Measurements from ENCODE around the gene MUTYH. TPM values are rescaled to one million over a fixed set of nuclear protein-coding genes. Genes with fewer than 3 reads are reported as not detected.
"Not testable (repeated sequence)": the region's sequence is repeated elsewhere in the genome, so short reads cannot be mapped to it uniquely, and the experiment has no call there.

MUTYH gene
- total RNA-seq, 2 donors from 2014 or later: 30.5 to 63.2 TPM

GRCh38 chr1:45364294-45364693, 24.1 kb upstream of the MUTYH start:
- ATAC-seq (no peak), DNase-seq (ENCODE audit: low spot score) (no peak)
- Mint-ChIP-seq H3K4me3 (no peak overlapping the region), H3K27ac (no peak overlapping the region), H3K36me3 (no peaks in the 10 kb centered on the region), H3K4me1 (ENCODE audit: low read depth in 2 of 2) (peaks cover 4 to 7% of the 10 kb centered on the region in 2 donors), H3K27me3 (no peaks in the 10 kb centered on the region), H3K9me3 (no peaks in the 10 kb centered on the region)

DNA sequence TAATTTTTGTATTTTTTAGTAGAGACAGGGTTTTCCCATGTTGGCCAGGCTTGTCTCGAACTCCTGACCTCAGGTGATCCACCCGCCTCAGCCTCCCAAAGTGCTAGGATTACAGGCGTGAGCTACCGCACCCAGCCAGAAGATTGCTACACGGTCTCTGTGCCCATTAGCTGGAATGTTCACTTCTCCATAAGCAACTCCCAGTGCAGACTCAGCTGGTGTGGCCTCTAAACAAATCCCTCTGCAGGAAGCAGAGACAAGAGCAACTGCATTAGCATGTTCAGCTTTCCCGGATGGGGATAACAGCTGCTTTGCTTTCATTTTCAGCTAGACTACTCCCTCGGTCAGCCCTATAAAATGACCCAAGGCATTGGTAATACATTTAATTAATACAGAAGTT, 20.7 kb upstream of the MUTYH start:
- not testable (repeated sequence) for H3K4me1 Mint-ChIP-seq (ENCODE audit: low read depth in 2 of 2); H3K4me3 Mint-ChIP-seq; ATAC-seq; H3K27me3 Mint-ChIP-seq; H3K9me3 Mint-ChIP-seq; H3K27ac Mint-ChIP-seq; H3K36me3 Mint-ChIP-seq; DNase-seq (ENCODE audit: low spot score)

GRCh38 chr1:45359882-45360513, 19.8 kb upstream of the MUTYH start:
- H3K27ac Mint-ChIP-seq: no peak overlapping the region
- H3K27me3 Mint-ChIP-seq: no peaks in the 10 kb centered on the region
- H3K4me1 Mint-ChIP-seq (ENCODE audit: low read depth in 2 of 2): peaks cover 4 to 7% of the 10 kb centered on the region in 2 donors
- H3K36me3 Mint-ChIP-seq: no peaks in the 10 kb centered on the region
- H3K4me3 Mint-ChIP-seq: no peak overlapping the region
- no peak for ATAC-seq
- H3K9me3 Mint-ChIP-seq: no peaks in the 10 kb centered on the region
- DNase-seq (ENCODE audit: low spot score): no peak

DNA sequence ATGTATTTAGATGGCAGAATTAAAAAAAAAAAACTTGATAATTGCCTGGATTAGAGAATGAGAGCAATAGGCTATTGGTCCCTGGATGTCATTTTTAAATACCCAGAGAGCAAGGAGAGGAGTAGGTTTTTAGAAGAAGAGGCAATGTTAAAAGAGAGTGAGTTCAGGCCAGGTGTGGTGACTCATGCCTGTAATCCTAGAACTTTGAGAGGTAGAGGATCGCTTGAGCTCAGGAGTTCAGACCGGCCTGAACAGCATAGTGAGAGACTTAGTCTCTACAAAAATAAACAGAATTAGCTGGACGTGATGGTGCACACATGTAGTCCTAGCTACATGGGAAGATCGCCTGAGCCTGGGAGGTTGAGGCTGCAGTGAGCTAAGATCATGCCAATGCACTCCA, 15.9 kb upstream of the MUTYH start:
- ATAC-seq (no peak), DNase-seq (ENCODE audit: low spot score) (no peak)
- H3K27me3 Mint-ChIP-seq: no peaks in the 10 kb centered on the region
- no peaks in the 10 kb centered on the region for H3K9me3 Mint-ChIP-seq
- H3K4me3 Mint-ChIP-seq: no peak overlapping the region
- H3K36me3 Mint-ChIP-seq: no peaks in the 10 kb centered on the region
- H3K4me1 Mint-ChIP-seq (ENCODE audit: low read depth in 2 of 2): peaks cover 4 to 7% of the 10 kb centered on the region in 2 donors
- no peak overlapping the region for H3K27ac Mint-ChIP-seq

GRCh38 chr1:45355683-45356082, 15.4 kb upstream of the MUTYH start:
- ATAC-seq: no peak
- H3K4me1 Mint-ChIP-seq (ENCODE audit: low read depth in 2 of 2): peaks cover 4 to 7% of the 10 kb centered on the region in 2 donors

DNA sequence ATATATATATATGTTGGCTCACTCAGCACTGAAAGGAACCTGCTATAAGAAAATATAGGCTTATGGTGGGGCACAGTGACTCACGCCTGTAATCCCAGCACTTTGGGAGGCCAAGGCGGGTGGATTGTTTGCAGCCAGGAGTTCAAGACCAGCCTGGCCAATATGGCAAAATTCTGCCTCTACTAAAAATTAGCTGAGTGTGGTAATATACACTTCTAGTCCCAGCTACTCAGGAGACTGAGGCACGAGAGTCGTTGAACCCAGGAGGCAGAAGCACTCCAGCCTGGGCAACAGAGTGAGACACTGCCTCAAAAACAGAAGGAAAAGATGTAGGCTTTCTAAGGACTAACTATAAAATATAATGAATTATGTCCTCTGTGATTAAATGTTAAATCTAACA, 14.6 kb upstream of the MUTYH start:
- DNase-seq (ENCODE audit: low spot score): no peak
- H3K27me3 Mint-ChIP-seq: no peaks in the 10 kb centered on the region
- H3K9me3 Mint-ChIP-seq: no peaks in the 10 kb centered on the region
- ATAC-seq: no peak
- H3K4me3 Mint-ChIP-seq: no peak overlapping the region
- H3K36me3 Mint-ChIP-seq: no peaks in the 10 kb centered on the region
- peaks cover 1 to 2% of the 10 kb centered on the region in 2 donors for H3K4me1 Mint-ChIP-seq (ENCODE audit: low read depth in 2 of 2)
- H3K27ac Mint-ChIP-seq: no peak overlapping the region

More at GRCh38 chr1:45355683-45356082, 15.4 kb upstream of the MUTYH start:
- Mint-ChIP-seq H3K27me3 (no peaks in the 10 kb centered on the region), H3K9me3 (no peaks in the 10 kb centered on the region), H3K4me3 (no peak overlapping the region), H3K27ac (no peak overlapping the region), H3K36me3 (no peaks in the 10 kb centered on the region)
- DNase-seq (ENCODE audit: low spot score): no peak

- no peak overlapping the region for H3K27ac Mint-ChIP-seq
- H3K4me3 Mint-ChIP-seq: no peak overlapping the region
- ATAC-seq (no peak), DNase-seq (ENCODE audit: low spot score) (no peak)
- H3K36me3 Mint-ChIP-seq: no peaks in the 10 kb centered on the region
- no peaks in the 10 kb centered on the region for H3K27me3 Mint-ChIP-seq
- H3K9me3 Mint-ChIP-seq: no peaks in the 10 kb centered on the region
- no peaks in the 10 kb centered on the region for H3K4me1 Mint-ChIP-seq (ENCODE audit: low read depth in 2 of 2)
Measured at GRCh38 chr1:45353685-45354084, 13.4 kb upstream of the MUTYH start.

- Mint-ChIP-seq H3K4me1 (ENCODE audit: low read depth in 2 of 2) (no peaks in the 10 kb centered on the region), H3K9me3 (no peaks in the 10 kb centered on the region), H3K27me3 (no peaks in the 10 kb centered on the region), H3K27ac (no peak overlapping the region), H3K36me3 (no peaks in the 10 kb centered on the region), H3K4me3 (no peak overlapping the region)
- DNase-seq (ENCODE audit: low spot score) (no peak), ATAC-seq (no peak)
Measured at GRCh38 chr1:45351508-45351907, 11.3 kb upstream of the MUTYH start.

GRCh38 chr1:45348966-45349677, 8.9 kb upstream of the MUTYH start:
- no peaks in the 10 kb centered on the region for H3K36me3 Mint-ChIP-seq
- H3K27ac Mint-ChIP-seq: no peak overlapping the region
- DNase-seq (ENCODE audit: low spot score) (no peak), ATAC-seq (no peak)
- no peaks in the 10 kb centered on the region for H3K27me3 Mint-ChIP-seq
- H3K4me1 Mint-ChIP-seq (ENCODE audit: low read depth in 2 of 2): no peaks in the 10 kb centered on the region
- no peak overlapping the region for H3K4me3 Mint-ChIP-seq
- H3K9me3 Mint-ChIP-seq: no peaks in the 10 kb centered on the region

- Mint-ChIP-seq H3K27me3 (no peaks in the 10 kb centered on the region), H3K4me1 (ENCODE audit: low read depth in 2 of 2) (no peaks in the 10 kb centered on the region), H3K9me3 (no peaks in the 10 kb centered on the region), H3K36me3 (no peaks in the 10 kb centered on the region), H3K4me3 (no peak overlapping the region), H3K27ac (no peak overlapping the region)
- DNase-seq (ENCODE audit: low spot score): no peak
- ATAC-seq: no peak
Measured at GRCh38 chr1:45348609-45348965, 8.3 kb upstream of the MUTYH start.

- no peak overlapping the region for H3K27ac Mint-ChIP-seq
- no peaks in the 10 kb centered on the region for H3K27me3 Mint-ChIP-seq
Measured at GRCh38 chr1:45348020-45348419, 7.8 kb upstream of the MUTYH start.

DNA sequence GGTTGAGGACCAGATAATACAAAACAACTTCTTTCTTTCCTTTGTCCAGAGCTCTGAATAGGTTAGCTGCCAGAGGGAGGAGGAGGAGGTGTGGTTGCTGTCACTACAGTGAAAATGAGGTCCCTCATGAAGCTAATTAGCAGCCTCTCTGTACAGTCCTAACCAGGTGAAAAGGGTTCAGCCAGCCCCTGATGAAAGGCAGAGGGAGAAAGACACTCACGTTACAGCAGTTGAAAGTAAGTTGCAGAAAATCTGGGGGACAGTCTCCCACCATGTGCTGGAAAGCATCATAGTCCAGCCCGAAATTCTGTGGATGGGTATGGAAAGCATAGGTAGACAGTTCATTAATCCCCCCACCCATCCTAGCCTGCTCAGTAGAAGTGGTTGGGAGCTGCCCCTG, 6.2 kb upstream of the MUTYH start:
- no peak for ATAC-seq
- no peak overlapping the region for H3K4me3 Mint-ChIP-seq
- peaks cover 4% of the 10 kb centered on the region for H3K36me3 Mint-ChIP-seq
- peaks cover 10 to 12% of the 10 kb centered on the region in 2 donors for H3K4me1 Mint-ChIP-seq (ENCODE audit: low read depth in 2 of 2)
- DNase-seq (ENCODE audit: low spot score): no peak
- H3K9me3 Mint-ChIP-seq: no peaks in the 10 kb centered on the region
- no peaks in the 10 kb centered on the region for H3K27me3 Mint-ChIP-seq
- no peak overlapping the region for H3K27ac Mint-ChIP-seq

More at GRCh38 chr1:45348020-45348419, 7.8 kb upstream of the MUTYH start:
- Mint-ChIP-seq H3K36me3 (no peaks in the 10 kb centered on the region), H3K4me3 (no peak overlapping the region), H3K4me1 (ENCODE audit: low read depth in 2 of 2) (peaks cover 0 to 1% of the 10 kb centered on the region in 2 donors), H3K9me3 (no peaks in the 10 kb centered on the region)
- no peak for DNase-seq (ENCODE audit: low spot score)
- ATAC-seq: no peak

DNA sequence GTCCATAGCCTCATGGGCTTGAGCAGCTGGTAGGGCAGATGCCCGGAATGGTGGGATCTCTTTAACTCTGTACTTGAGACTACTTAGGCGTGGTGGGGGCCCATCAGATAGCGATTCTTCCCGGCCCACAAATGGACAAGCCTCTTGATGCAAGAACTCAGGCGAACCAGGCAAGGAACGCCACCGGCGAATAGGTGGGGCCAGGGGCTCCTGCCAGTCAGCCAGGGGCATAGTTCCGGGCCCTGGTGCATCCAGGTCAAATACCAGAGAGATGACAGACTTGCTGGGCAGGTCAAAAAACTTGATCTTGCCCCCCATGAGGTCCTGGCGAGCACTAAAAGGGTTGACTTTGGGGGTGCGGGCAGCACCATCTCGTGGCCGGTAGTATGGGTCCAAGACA, 4.8 kb upstream of the MUTYH start:
- no peak overlapping the region for H3K4me3 Mint-ChIP-seq
- ATAC-seq (no peak), DNase-seq (ENCODE audit: low spot score) (no peak)
- H3K27ac Mint-ChIP-seq: no peak overlapping the region
- H3K36me3 Mint-ChIP-seq: peaks cover 11% of the 10 kb centered on the region
- no peaks in the 10 kb centered on the region for H3K9me3 Mint-ChIP-seq
- H3K27me3 Mint-ChIP-seq: no peaks in the 10 kb centered on the region
- H3K4me1 Mint-ChIP-seq (ENCODE audit: low read depth in 2 of 2): peaks cover 16 to 20% of the 10 kb centered on the region in 2 donors

GRCh38 chr1:45344499-45344898, 4.3 kb upstream of the MUTYH start:
- H3K4me3 Mint-ChIP-seq: no peak overlapping the region
- ATAC-seq (no peak), DNase-seq (ENCODE audit: low spot score) (no peak)
- H3K36me3 Mint-ChIP-seq: peaks cover 11% of the 10 kb centered on the region
- no peak overlapping the region for H3K27ac Mint-ChIP-seq
- peaks cover 19 to 24% of the 10 kb centered on the region in 2 donors for H3K4me1 Mint-ChIP-seq (ENCODE audit: low read depth in 2 of 2)
- H3K27me3 Mint-ChIP-seq: no peaks in the 10 kb centered on the region
- no peaks in the 10 kb centered on the region for H3K9me3 Mint-ChIP-seq
